Bronchial epithelial cell (primary cell): ENCODE measurements around the gene PARN. TPM values are rescaled to one million over a fixed set of nuclear protein-coding genes. Genes with fewer than 3 reads are reported as not detected.
"Not testable (repeated sequence)": the region's sequence is repeated elsewhere in the genome, so short reads cannot be mapped to it uniquely, and the experiment has no call there.

Experiments
- DNase-seq: peaks from one replicate; pipeline ENCODE4 v3.0.0-alpha.2; 2010; ENCODE audit warnings: low read depth
- FAIRE-seq: peaks from 2 replicates; lab custom pipeline; 2011; peaks lifted over from hg19 to GRCh38; lab: Jason Lieb, UNC
- H3K27me3 ChIP-seq: 2 replicates; pipeline ENCODE4 v1.5.1; 2011; ENCODE audit warnings: low read length; ENCODE audit not compliant: control insufficient read depth, insufficient read depth
- H3K36me3 ChIP-seq: 2 replicates; pipeline ENCODE4 v1.5.1; 2011; ENCODE audit warnings: low read length; ENCODE audit not compliant: control insufficient read depth, insufficient read depth
- H3K4me3 ChIP-seq: 2 replicates; pipeline ENCODE4 v1.5.1; 2011; ENCODE audit warnings: mild to moderate bottlenecking, low read depth, low read length, control low read depth
- total RNA-seq: library from RNA; depleted of rRNA; stranded (reverse); fragments of >200 nt; gene quantifications from 2 replicates; pipeline ENCODE4 v1.2.1, GENCODE V29; 2014
- TF ChIP-seq, protein P1 (sequence below): IDR thresholded peaks from 2 replicates; pipeline ENCODE4 v1.5.1; 2011; ENCODE audit warnings: mild to moderate bottlenecking, moderate library complexity, low read length, control low read depth, inconsistent platforms; ENCODE audit not compliant: insufficient read depth, severe bottlenecking

Gene PARN
- total RNA-seq, 1 donor from 2014 or later: 18.7 TPM

DNA sequence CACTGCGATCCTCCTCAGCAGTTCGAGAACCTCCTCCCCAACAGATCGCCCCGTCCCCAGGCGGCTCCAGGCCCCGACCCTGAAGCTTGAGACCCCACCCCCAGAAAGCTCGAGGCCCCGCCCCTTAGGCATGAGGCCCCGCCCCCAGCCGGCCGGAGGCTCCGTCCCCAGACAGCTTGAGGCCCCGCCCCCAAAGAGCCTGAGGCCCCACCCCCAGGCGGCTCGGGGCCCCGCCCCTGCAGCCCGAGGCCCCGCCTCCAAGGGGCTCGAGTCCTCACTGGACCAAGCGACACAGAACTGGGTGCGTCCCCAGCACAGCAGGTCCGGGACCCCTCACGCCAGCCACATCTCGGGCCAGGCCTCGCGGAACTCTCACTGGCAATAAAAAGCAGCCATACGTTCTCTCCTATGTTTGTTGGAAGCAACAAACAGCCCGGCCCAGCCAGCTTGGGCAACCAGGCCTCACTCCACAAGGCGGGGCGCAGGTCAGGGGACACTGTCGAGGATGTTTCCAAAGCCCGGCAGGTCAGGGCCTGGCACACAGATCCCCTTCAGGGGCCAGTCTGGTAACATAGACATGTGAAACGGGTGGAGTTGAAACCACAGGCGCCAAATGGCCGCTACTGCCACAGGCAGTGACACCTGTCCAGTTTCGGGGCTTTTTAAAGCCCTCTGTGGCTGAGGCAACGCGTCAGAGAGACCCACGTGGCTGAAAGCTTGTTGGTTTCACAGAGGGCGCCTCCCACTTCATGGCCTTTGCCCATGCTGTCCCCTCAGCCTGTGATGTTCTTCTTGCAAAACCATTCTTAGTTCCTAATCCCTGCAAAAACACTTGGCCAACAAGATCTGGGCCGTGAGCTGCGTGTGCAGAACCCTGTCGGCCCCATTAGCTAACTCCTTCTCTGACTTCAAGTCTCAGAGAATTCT is 224.2 kb downstream of the PARN start:
- no peaks in the 10 kb centered on the region for H3K36me3 ChIP-seq
- H3K4me3 ChIP-seq: no peak overlapping the region
- FAIRE-seq (no peak), DNase-seq (no peak)
- no peaks in the 10 kb centered on the region for H3K27me3 ChIP-seq
- TF ChIP-seq, protein P1, sequence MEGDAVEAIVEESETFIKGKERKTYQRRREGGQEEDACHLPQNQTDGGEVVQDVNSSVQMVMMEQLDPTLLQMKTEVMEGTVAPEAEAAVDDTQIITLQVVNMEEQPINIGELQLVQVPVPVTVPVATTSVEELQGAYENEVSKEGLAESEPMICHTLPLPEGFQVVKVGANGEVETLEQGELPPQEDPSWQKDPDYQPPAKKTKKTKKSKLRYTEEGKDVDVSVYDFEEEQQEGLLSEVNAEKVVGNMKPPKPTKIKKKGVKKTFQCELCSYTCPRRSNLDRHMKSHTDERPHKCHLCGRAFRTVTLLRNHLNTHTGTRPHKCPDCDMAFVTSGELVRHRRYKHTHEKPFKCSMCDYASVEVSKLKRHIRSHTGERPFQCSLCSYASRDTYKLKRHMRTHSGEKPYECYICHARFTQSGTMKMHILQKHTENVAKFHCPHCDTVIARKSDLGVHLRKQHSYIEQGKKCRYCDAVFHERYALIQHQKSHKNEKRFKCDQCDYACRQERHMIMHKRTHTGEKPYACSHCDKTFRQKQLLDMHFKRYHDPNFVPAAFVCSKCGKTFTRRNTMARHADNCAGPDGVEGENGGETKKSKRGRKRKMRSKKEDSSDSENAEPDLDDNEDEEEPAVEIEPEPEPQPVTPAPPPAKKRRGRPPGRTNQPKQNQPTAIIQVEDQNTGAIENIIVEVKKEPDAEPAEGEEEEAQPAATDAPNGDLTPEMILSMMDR: no peak

DNA sequence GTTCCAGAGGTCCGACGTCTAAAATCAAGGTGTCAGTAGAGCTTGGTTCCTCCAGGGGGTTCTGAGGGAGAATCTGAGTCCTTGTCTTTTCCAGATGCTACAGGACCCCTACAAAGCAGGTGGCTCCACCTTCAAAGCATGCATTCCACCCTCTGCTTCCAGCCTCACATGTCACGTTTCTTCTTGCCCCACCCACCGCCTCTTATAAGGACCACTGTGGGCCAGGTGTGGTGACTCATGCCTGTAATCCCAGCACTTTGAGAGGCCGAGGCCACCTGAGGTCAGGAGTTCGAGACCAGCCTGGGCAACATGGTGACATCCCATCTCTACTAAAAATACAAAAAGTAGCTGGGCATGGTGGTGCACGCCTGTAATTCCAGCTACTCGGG is 227.1 kb downstream of the PARN start:
- not testable (repeated sequence) for H3K4me3 ChIP-seq, FAIRE-seq, DNase-seq, H3K36me3 ChIP-seq, H3K27me3 ChIP-seq

DNA sequence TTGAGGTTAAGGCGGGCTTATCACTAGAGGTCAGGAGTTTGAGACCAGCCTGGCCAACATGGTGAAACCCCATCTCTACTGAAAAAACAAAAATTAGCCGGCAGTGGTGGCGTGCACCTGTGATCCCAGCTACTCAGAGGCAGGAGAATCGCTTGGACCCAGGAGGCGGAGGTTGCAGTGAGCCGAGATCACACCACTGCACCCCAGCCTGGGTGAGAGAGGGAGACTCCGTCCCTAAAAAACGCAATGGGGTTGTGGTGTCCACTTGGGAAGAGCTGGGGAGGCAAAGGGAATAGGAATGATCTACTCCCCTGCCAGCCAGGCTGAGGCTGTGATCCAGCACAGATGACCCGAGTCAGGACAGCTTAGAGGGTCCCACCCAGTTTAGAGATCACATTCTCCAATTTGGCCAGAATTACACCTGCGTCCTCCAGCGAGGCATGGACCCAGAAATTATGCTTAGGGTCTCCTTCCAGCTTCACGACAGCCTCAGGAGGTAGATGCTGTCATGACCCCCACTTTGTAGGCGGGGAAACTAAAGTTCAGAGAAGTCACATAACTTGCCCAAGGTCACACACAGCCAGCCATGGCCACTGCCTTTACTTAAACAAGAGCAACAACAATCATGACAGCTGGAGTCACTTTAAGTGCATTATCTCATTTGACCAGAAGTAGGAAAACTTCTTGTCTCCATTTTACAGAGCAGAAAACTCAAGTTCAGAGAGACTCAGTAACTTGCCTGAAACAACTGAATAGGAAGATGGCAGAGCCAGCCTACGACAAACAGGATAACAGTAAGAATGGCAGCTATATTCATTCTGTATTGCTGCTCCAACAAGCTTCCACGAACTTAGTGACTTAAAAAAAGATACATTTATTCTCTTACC is 227.7 kb downstream of the PARN start:
- not testable (repeated sequence) for H3K27me3 ChIP-seq, H3K4me3 ChIP-seq, H3K36me3 ChIP-seq, FAIRE-seq, DNase-seq

GRCh38 chr16:14401711-14402061 is 228.4 kb downstream of the PARN start:
- not testable (repeated sequence) for DNase-seq, FAIRE-seq, H3K4me3 ChIP-seq, H3K36me3 ChIP-seq, H3K27me3 ChIP-seq

DNA sequence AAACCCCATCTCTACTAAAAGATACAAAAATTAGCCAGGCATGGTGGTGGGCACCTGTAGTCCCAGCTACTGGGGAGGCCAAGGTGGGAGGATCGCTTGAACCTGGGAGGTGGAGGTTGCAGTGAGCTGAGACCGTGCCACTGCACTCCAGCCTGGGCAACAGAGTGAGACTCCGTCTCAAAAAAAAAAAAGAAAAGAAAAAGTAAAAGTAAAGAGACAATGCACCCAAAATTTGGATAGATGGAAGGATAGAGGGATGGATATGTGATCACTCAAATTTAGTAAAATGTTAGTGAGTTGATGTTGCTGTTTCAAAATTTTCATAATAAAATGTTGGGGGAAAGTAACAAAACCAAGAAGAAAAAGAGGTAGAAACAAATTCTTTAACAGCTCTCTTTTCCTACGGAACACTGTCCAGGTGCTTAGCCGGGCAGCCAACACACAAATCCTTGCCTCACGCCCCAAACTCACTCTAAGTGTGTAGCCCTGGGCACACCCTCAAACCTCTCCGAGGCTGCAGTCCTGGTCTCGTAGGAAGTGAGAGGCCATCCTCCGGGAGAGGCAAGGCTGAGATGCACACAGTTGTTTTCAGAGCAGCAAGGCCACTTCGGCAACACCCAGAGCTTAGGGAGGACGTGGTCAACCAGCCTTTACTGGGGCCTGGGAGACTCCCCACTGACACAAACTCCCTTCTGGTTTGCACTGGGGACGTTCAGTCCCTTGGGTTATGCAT is 228.9 kb downstream of the PARN start:
- FAIRE-seq, DNase-seq, H3K27me3 ChIP-seq, H3K4me3 ChIP-seq, H3K36me3 ChIP-seq: not testable (repeated sequence)

DNA sequence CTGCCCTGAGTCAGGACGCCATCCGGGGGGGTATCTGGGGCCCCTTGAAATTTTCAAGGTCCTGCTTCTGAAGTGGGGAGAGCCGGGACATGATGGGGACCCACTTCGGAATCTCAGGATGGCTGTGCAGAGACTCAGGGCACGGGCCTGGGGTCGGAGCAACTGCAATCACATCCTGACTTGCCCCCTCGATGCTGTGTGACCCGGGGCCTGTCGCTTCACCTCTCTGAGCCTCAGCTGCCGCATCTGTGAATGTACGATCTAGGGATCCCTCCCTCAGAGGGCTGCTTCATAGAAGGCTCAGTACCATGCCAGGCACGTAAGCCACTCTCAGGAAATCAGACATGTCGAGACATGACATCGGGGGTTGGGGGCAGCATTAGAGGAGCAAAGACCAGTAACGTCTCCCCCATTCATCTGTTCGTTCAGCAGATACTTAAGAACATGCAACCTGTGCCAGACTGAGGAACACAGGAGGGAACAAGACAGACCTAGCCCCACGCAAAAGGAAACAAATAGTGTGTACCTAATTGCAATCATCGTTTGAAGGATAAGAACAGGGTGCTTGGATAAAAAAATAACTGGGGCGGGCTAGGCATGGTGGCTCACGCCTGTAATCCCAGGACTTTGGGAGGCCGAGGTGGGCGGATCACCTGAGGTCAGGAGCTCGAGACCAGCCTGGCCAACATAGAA is 229.6 kb downstream of the PARN start:
- TF ChIP-seq, protein P1: no peak
- H3K27me3 ChIP-seq: no peaks in the 10 kb centered on the region
- DNase-seq (peak; percentile 12), FAIRE-seq (no peak)
- no peaks in the 10 kb centered on the region for H3K36me3 ChIP-seq
- no peak overlapping the region for H3K4me3 ChIP-seq
